C1 segment of cervical spinal cord (tissue), 14 donors: Measurements from ENCODE around the gene ZSWIM8.
"Not testable (repeated sequence)": the region's sequence is repeated elsewhere in the genome, so short reads cannot be mapped to it uniquely, and the experiment has no call there.

Source experiments
- DNase-seq, 14 donors: peaks; one replicate each; lab custom pipeline; 2025; lab: John Stamatoyannopoulos, UW

ZSWIM8 gene

GRCh38 chr10:73785211-73785720 lies at the start of gene ZSWIM8:
Gene ZSWIM8 (plus strand): TSS chr10:73785606. CDS start chr10:73785879, 273 bp downstream.
- peak; percentile 47 to 99 (median 91) for DNase-seq

- DNase-seq, result not testable (repeated sequence)
These were observed 44.7 kb upstream of the ZSWIM8 start for GRCh38 chr10:73740501-73741254.

GRCh38 chr10:73742454-73742734 lies 43.0 kb upstream of the ZSWIM8 start:
- no peak for DNase-seq

GRCh38 chr10:73743327-73743904 lies 42.0 kb upstream of the ZSWIM8 start:
- no peak for DNase-seq

- peak; percentile 51 to 96 (median 91) for DNase-seq
These were observed 41.3 kb upstream of the ZSWIM8 start, which contains the start of gene SEC24C for GRCh38 chr10:73743905-73744663. Gene SEC24C (plus strand): TSS chr10:73744372. CDS start chr10:73746833, 2,461 bp downstream.

- peak in 1 of 14 donors; percentile 25 for DNase-seq
These were observed 40.8 kb upstream of the ZSWIM8 start for GRCh38 chr10:73744664-73744975.

- no peak for DNase-seq
These were observed 38.7 kb upstream of the ZSWIM8 start for GRCh38 chr10:73746721-73747120.

GRCh38 chr10:73750819-73751218 lies 34.6 kb upstream of the ZSWIM8 start:
- no peak for DNase-seq

GRCh38 chr10:73756183-73756582 lies 29.2 kb upstream of the ZSWIM8 start:
- no peak for DNase-seq

- DNase-seq, result no peak
These were observed 26.5 kb upstream of the ZSWIM8 start for GRCh38 chr10:73758704-73759511.

- DNase-seq, result no peak
These were observed 25.8 kb upstream of the ZSWIM8 start for GRCh38 chr10:73759512-73760115.

GRCh38 chr10:73761781-73762180 lies 23.6 kb upstream of the ZSWIM8 start:
- DNase-seq, result no peak

GRCh38 chr10:73762915-73763314 lies 22.5 kb upstream of the ZSWIM8 start:
- DNase-seq, result no peak

GRCh38 chr10:73763343-73763742 lies 22.1 kb upstream of the ZSWIM8 start:
- no peak for DNase-seq

- no peak for DNase-seq
These were observed 20.3 kb upstream of the ZSWIM8 start for GRCh38 chr10:73765066-73765465.

GRCh38 chr10:73768881-73769280 lies 16.5 kb upstream of the ZSWIM8 start:
- no peak for DNase-seq

- no peak for DNase-seq
These were observed 16.0 kb upstream of the ZSWIM8 start for GRCh38 chr10:73769396-73769795.

GRCh38 chr10:73771722-73772280 lies 13.6 kb upstream of the ZSWIM8 start:
- peak in 1 of 14 donors; percentile 34 for DNase-seq

- DNase-seq, result peak in 13 of 14 donors; percentile 61 to 93 (median 84)
These were observed 12.9 kb upstream of the ZSWIM8 start for GRCh38 chr10:73772281-73773151.
